Renal cortex interstitium (tissue), 15 donors: Measurements from ENCODE around the gene ARFRP1. TPM values are rescaled to one million over a fixed set of nuclear protein-coding genes. Genes with fewer than 3 reads are reported as not detected.
A peak's percentile ranks its signal among the peaks of the same experiment; 100 is the strongest.

ENCODE experiments used
- DNase-seq, 11 donors: peaks; one replicate each; pipeline ENCODE4 v3.0.0-alpha.2; 2013; ENCODE audit warnings: low read depth in 9 of 11, low spot score in 4 of 11; ENCODE audit errors: extremely low read depth in 1 of 11
- long read RNA-seq, 16 experiments: transcript quantifications; one replicate each; lab custom pipeline, GENCODE V29; 2026
- polyA plus RNA-seq, 3 donors: library from polyadenylated mRNA; unstranded; fragments of 120-200 nt; gene quantifications; one replicate each; pipeline ENCODE4 v1.2.1, GENCODE V29; 2013; ENCODE audit not compliant: insufficient read length in 3 of 3

The ARFRP1 gene
- 10 to 100 TPM; 28.3 to 37.0 (median 36.2) TPM for polyA plus RNA-seq
- long read RNA-seq, donor 1, partial matches to known transcripts = 0 of 4 reads
- long read RNA-seq, donor 1, other reads (novel, unspliced or antisense) = 0 of 4 reads
- long read RNA-seq, donor 2, partial matches to known transcripts = 0 of 8 reads
- long read RNA-seq, donor 2, other reads (novel, unspliced or antisense) = 5 of 8 reads
- long read RNA-seq, donor 3, transcript ARFRP1-214 (8 exons, 2,559 nt) = major isoform, 6 of 30 reads
- long read RNA-seq, donor 3, partial matches to known transcripts = 0 of 30 reads
- long read RNA-seq, donor 3, other reads (novel, unspliced or antisense) = 16 of 30 reads
- long read RNA-seq, donor 4, partial matches to known transcripts = 7 of 20 reads
- long read RNA-seq, donor 4, other reads (novel, unspliced or antisense) = 5 of 20 reads
- long read RNA-seq, donor 5, transcript ARFRP1-214 (8 exons, 2,559 nt) = major isoform, 9 of 105 reads
- long read RNA-seq, donor 5, partial matches to known transcripts = 75 of 105 reads
- long read RNA-seq, donor 5, other reads (novel, unspliced or antisense) = 13 of 105 reads
- long read RNA-seq, donor 6, transcript ARFRP1-214 (8 exons, 2,559 nt) = major isoform, 6 of 14 reads
- long read RNA-seq, donor 6, partial matches to known transcripts = 0 of 14 reads
- long read RNA-seq, donor 6, other reads (novel, unspliced or antisense) = 6 of 14 reads
- long read RNA-seq, donor 7, transcript ARFRP1-214 (8 exons, 2,559 nt) = major isoform, 6 of 98 reads
- long read RNA-seq, donor 7, partial matches to known transcripts = 84 of 98 reads
- long read RNA-seq, donor 7, other reads (novel, unspliced or antisense) = 6 of 98 reads
- long read RNA-seq, donor 8, transcript ARFRP1-214 (8 exons, 2,559 nt) = major isoform, 7 of 27 reads
- long read RNA-seq, donor 8, partial matches to known transcripts = 0 of 27 reads
- long read RNA-seq, donor 8, other reads (novel, unspliced or antisense) = 13 of 27 reads
- long read RNA-seq, donor 9, transcript ARFRP1-214 (8 exons, 2,559 nt) = major isoform, 5 of 143 reads
- long read RNA-seq, donor 9, partial matches to known transcripts = 130 of 143 reads
- long read RNA-seq, donor 9, other reads (novel, unspliced or antisense) = 7 of 143 reads
- long read RNA-seq, donor 10, transcript ARFRP1-214 (8 exons, 2,559 nt) = major isoform, 7 of 18 reads
- long read RNA-seq, donor 10, partial matches to known transcripts = 0 of 18 reads
- long read RNA-seq, donor 10, other reads (novel, unspliced or antisense) = 5 of 18 reads
- long read RNA-seq, donor 11, partial matches to known transcripts = 38 of 53 reads
- long read RNA-seq, donor 11, other reads (novel, unspliced or antisense) = 10 of 53 reads
- long read RNA-seq, donor 12, partial matches to known transcripts = 0 of 6 reads
- long read RNA-seq, donor 12, other reads (novel, unspliced or antisense) = 0 of 6 reads
- long read RNA-seq, donor 13, transcript ARFRP1-214 (8 exons, 2,559 nt) = major isoform, 9 of 72 reads
- long read RNA-seq, donor 13, transcript ARFRP1-207 (7 exons, 1,698 nt) = minor isoform, 6 of 72 reads
- long read RNA-seq, donor 13, partial matches to known transcripts = 42 of 72 reads
- long read RNA-seq, donor 13, other reads (novel, unspliced or antisense) = 12 of 72 reads
- long read RNA-seq, donor 14, transcript ARFRP1-214 (8 exons, 2,559 nt) = major isoform, 6 of 73 reads
- long read RNA-seq, donor 14, partial matches to known transcripts = 49 of 73 reads
- long read RNA-seq, donor 14, other reads (novel, unspliced or antisense) = 16 of 73 reads
- long read RNA-seq, donor 15, partial matches to known transcripts = 0 of 4 reads
- long read RNA-seq, donor 15, other reads (novel, unspliced or antisense) = 0 of 4 reads
- long read RNA-seq, donor 16, transcript ARFRP1-214 (8 exons, 2,559 nt) = major isoform, 17 of 262 reads
- long read RNA-seq, donor 16, partial matches to known transcripts = 202 of 262 reads
- long read RNA-seq, donor 16, other reads (novel, unspliced or antisense) = 36 of 262 reads

GRCh38 chr20:63707558-63708300 is at the start of gene ARFRP1, which contains the start of gene ZGPAT:
TSS of gene ARFRP1 (minus strand) at chr20:63707976. CDS start at chr20:63707091, 885 bp downstream.
TSS of gene ZGPAT (plus strand) at chr20:63708039. CDS start at chr20:63708581, 542 bp downstream.
- peak; percentile 60 to 84 (median 76) for DNase-seq

- no peak for DNase-seq
These were observed 48.8 kb upstream of the ARFRP1 start for GRCh38 chr20:63756648-63756991.

GRCh38 chr20:63755933-63756647 is 48.3 kb upstream of the ARFRP1 start:
- DNase-seq = no peak

- no peak for DNase-seq
These were observed 46.2 kb upstream of the ARFRP1 start for GRCh38 chr20:63754008-63754407.

- no peak for DNase-seq
These were observed 45.6 kb upstream of the ARFRP1 start for GRCh38 chr20:63753381-63753780.

GRCh38 chr20:63752411-63753101 is 44.8 kb upstream of the ARFRP1 start:
- DNase-seq = no peak

GRCh38 chr20:63751471-63752271 is 43.9 kb upstream of the ARFRP1 start:
- DNase-seq = no peak

- no peak for DNase-seq
These were observed 43.2 kb upstream of the ARFRP1 start for GRCh38 chr20:63750807-63751470.

- DNase-seq = no peak
These were observed 42.1 kb upstream of the ARFRP1 start for GRCh38 chr20:63749597-63750508.

GRCh38 chr20:63748934-63749270 is 41.1 kb upstream of the ARFRP1 start:
- DNase-seq = no peak

GRCh38 chr20:63748070-63748933 is 40.5 kb upstream of the ARFRP1 start:
- DNase-seq = no peak

GRCh38 chr20:63747622-63748069 is 39.9 kb upstream of the ARFRP1 start:
- no peak for DNase-seq
